GM19351 (cell line): ENCODE results near the gene SLC6A8.

ENCODE experiments used
- ATAC-seq: cut with Tn5 transposase; IDR thresholded peaks from one replicate; pipeline ENCODE4 v1.9.1; 2021; ENCODE audit warnings: mild to moderate bottlenecking, moderate library complexity; ENCODE audit not compliant: unreplicated experiment

SLC6A8 gene

GRCh38 chrX:153648358-153649177, 39.2 kb upstream of the SLC6A8 start:
- no peak for ATAC-seq

GRCh38 chrX:153649178-153649914, 38.4 kb upstream of the SLC6A8 start:
- peak; percentile 61 for ATAC-seq

DNA sequence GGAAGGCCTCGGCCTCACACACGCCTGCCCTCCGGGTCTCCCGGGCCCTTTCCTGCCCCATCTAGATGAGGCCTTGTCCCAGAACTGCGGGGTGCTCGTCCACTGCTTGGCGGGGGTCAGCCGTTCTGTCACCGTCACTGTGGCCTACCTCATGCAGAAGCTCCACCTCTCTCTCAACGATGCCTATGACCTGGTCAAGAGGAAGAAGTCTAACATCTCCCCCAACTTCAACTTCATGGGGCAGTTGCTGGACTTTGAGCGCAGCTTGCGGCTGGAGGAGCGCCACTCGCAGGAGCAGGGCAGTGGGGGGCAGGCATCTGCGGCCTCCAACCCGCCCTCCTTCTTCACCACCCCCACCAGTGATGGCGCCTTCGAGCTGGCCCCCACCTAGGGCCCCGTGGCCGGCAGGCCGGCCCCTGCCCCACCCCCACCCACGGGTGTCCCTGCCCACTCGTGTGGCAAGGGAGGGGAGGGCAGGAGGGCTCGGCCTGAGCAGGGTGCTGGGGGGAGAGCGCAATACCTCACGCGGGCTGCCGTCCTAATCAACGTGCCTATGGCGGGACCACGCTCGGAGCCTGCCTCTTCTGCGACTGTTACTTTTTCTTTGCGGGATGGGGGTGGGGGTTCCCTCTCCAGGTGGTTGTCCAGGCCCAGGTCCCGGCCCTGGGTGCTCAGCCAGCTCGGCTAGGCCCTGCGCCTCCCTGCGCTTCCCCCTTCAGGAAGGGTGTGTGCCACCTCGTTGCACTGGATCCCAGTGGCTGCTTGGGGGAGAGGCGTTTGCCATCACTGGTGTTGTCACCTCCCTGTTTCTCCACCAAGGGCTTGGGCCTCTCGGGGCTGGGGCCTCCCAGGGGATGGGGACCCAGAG, 37.6 kb upstream of the SLC6A8 start:
- ATAC-seq, result no peak

DNA sequence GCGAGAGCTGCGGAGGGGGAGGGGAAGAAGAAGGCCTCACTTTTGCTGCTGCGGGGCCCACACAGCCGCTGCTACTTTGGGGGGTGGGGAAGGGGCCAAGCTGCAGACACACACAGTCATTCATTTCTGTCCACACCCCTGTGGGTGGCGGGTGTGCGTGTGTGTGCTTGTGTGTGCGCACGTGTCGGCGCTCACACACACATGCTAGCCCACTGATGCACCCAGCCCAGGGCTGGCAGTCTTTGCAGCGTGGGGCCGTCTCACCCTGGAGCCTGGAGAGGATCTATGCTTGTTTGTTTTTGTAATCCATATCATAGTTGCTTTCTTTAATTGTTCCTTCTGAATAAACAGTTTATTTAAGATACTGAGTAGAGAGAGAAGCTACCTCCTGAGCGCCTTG, 36.8 kb upstream of the SLC6A8 start:
- ATAC-seq, result no peak

GRCh38 chrX:153651540-153652079, 36.1 kb upstream of the SLC6A8 start:
- no peak for ATAC-seq

- no peak for ATAC-seq
Measured at GRCh38 chrX:153653556-153653955, 34.2 kb upstream of the SLC6A8 start.

DNA sequence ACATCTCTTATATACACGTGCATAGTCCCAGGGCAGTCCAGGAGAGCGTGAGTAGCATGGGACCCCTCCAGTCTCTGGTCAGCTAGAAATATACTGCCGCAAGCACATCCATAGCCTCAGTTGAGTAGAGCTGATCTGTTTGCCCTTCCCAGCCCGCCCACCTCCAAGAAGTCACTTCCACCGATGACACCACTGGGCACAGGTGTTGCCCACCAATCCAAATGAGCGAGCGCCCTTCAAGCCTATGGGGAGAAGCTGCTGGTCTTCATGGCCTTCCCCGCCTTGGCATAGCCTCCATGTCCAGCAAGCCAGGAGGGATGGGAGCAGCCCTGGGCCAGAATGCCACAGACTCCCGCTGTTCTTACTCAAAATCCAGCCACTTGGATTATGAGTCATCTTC, 30.6 kb upstream of the SLC6A8 start:
- no peak for ATAC-seq

DNA sequence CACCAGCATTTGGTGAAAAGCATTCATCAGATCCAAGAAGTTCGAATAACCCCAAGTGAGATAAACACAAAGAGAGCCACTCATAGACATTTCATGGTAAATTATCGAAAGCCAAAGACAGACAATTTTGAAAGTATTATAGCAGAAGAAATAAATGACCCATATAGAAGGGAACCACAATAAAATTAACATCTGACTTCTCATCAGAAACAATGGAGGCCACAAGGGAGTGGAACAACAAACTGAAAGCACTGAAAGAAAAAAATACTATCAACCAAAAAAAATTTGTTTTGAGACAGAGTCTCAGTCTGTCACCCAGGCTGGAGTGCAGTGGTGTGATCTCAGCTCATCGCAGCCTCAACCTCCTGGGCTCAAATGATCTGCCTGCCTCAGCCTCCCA, 28.5 kb upstream of the SLC6A8 start:
- no peak for ATAC-seq

DNA sequence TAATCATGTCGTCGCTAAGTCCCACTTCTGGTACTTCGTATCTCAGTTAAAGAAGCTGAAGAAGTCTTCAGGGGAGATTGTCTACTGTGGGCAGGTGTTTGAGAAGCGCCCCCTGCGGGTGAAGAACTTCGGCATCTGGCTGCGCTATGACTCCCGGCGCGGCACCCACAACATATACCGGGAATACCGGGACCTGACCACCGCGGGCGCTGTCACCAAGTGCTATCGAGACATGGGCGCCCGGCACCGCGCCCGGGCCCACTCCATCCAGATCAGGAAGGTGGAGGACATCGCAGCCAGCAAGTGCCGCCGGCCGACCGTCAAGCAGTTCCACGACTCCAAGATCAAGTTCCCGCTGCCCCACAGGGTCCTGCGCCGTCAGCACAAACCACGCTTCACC, 25.5 kb upstream of the SLC6A8 start:
- ATAC-seq, result no peak

- ATAC-seq, result no peak
Measured at GRCh38 chrX:153665726-153666306, 21.9 kb upstream of the SLC6A8 start.

- no peak for ATAC-seq
Measured at GRCh38 chrX:153667281-153667955, 20.3 kb upstream of the SLC6A8 start.

DNA sequence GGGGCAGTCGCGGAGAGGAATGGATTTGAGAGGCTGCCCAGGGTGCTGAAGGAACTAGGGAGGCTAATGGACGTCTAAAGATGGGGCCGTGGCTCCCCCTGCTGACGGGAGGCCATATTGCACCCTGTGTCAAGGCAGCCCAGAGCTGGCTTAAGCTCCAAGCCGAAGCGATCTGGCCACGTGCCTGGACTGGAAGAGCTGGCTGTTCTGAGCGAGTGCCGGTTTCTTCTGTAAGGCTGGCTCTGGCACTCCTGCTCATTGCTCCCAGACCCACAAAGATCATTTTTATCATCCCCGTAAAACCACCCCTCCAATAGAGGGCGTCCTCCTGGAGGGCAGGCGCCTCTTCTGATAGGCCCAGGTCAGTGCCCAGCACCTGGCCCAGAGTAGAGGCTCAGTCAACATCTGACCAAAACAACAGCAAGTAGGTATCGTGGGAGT, 19.8 kb upstream of the SLC6A8 start:
- ATAC-seq, result peak; percentile 74

DNA sequence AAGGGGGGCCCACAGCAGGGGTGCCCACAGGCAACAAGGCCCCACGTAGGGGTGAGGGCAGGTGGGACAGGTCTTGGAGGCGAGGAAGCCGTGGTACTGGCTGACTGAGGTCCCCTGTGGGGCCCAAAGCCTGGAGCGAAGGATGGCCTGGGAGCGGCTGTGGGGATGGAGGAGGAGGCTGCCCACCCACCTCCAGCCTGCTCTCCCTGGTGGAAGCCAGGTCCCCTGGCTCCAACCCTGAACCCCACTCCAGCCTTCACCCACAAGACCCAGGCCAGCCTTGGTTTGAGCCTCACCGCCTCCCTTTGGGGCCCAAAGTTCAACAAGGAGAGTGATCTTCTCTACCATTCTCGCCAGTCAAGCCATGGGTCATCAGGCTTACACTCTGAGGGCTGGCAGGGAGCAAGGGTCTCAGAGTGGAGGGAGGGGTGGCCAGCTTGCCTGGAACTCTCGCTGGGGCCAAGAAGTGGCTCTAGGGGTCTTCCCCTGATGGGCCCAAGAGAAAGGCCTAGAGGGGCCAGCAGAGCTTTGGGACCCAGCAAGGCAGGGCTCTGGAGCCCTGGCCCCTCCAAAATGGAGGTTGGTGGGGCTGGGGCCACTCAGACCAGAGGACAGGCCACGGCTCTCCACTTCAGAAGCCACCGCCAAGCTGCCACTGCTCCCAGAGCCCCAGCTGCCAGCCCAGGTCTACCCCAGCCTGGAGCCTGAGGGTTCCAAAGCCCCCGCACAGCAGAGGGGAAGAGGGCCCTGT, 19.1 kb upstream of the SLC6A8 start:
- ATAC-seq, result no peak

DNA sequence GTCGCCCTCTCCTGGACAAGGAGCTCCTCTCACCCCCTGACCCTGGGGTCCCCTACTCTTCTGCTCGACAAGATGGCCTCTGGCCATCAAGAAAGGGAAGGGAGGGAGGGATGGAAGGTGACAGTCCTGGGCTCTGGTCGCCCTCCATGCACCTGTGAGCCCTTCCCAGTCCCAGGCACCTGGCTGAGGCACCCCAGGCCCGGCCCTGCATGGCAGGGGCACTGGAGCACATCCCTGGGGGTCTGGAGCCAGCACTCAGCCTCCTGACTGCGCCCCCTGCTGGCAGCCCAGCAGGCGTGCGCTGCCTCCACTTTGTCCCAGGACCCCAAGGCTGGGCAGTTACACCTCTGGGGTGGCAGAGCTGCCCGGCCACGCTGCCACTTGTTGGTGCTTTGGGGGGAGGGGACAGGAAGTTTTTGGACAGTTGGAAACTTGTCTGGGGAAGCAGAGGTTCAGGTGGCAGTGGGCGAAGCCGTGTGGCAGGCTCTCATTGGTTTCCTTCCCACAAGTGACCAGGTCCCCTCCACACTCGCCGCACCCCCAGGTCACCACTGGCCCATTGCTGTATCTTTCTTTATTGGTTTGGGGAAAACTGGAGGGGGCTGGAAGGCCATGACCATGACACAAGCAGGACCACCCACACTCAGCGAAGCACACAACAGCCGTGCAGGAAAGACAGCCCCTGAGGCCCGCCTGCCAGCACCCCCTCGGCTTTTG, 18.4 kb upstream of the SLC6A8 start:
- ATAC-seq, result no peak

GRCh38 chrX:153669901-153670731, 17.6 kb upstream of the SLC6A8 start:
- ATAC-seq, result no peak

DNA sequence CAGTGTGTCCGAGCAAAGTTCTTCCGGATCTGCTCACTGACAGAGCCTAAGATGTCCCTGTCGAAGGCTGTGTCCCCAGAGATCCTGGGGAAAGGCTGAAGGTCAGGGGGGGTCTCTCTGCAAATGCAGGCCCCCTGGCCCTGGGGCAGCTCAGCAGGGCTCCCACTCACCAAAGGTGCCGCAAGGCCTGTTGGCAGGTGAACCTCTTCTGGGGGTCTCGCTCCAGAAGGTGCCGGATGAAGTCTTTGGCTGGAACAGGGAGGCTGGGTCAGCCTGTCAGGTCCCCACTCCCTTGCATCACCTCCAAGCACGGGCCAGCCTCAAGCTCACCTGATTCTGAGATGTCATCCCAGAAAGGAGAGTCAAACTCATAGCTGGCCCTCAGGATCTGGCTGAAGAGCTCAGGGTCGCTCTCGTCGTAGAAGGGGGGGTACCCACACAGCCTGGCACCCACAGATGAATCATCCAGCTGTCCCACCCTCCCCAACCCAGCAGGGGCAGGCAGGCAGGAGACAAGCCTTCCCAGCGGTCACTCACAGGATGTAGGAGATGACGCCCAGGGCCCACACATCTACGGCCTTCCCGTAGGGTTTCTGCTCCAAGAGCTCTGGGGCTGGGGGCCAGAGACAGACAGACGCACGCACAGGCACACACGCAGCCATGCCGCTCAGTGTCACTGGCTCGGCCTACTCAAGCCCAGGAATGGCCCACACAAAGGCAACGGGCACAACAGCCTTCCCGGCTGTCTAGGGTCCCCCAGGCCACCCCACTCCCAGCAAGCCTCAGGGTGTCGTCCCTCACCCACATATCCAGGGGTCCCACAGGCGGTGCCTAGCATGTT, 16.8 kb upstream of the SLC6A8 start:
- ATAC-seq, result no peak
